ENCODE data around the gene NFU1. TPM values are rescaled to one million over a fixed set of nuclear protein-coding genes. Genes with fewer than 3 reads are reported as not detected.
A peak's percentile ranks its signal among the peaks of the same experiment; 100 is the strongest.
"Not testable (repeated sequence)": the region's sequence is repeated elsewhere in the genome, so short reads cannot be mapped to it uniquely, and the experiment has no call there.

NFU1 gene
- total RNA-seq, 2 donors from 2014 or later, result 37.0 to 37.9 TPM

- no peaks in the 10 kb centered on the region for H3K9me3 Mint-ChIP-seq
- H3K27ac Mint-ChIP-seq, result no peak overlapping the region
- H3K36me3 Mint-ChIP-seq (ENCODE audit: low read depth), result peaks cover 80% of the 10 kb centered on the region
- TF ChIP-seq, protein P1, sequence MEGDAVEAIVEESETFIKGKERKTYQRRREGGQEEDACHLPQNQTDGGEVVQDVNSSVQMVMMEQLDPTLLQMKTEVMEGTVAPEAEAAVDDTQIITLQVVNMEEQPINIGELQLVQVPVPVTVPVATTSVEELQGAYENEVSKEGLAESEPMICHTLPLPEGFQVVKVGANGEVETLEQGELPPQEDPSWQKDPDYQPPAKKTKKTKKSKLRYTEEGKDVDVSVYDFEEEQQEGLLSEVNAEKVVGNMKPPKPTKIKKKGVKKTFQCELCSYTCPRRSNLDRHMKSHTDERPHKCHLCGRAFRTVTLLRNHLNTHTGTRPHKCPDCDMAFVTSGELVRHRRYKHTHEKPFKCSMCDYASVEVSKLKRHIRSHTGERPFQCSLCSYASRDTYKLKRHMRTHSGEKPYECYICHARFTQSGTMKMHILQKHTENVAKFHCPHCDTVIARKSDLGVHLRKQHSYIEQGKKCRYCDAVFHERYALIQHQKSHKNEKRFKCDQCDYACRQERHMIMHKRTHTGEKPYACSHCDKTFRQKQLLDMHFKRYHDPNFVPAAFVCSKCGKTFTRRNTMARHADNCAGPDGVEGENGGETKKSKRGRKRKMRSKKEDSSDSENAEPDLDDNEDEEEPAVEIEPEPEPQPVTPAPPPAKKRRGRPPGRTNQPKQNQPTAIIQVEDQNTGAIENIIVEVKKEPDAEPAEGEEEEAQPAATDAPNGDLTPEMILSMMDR (conservative IDR thresholded peaks at IDR 0.05), result no peak
- Histone ChIP-seq H3K4me3 (ENCODE audit: low read length) (no peak overlapping the region), H3K27ac (ENCODE audit: low read depth, low read length) (no peak overlapping the region), H3K36me3 (ENCODE audit: control insufficient read depth, insufficient read depth, low read length) (peaks cover 94% of the 10 kb centered on the region), H3K9ac (ENCODE audit: extremely low read depth, low read length, poor library complexity, severe bottlenecking) (no peak overlapping the region), H3K4me1 (ENCODE audit: control insufficient read depth, insufficient read depth, low read length) (no peaks in the 10 kb centered on the region), H3K9me3 (ENCODE audit: control insufficient read depth, low read length) (no peaks in the 10 kb centered on the region), H3K27me3 (ENCODE audit: control insufficient read depth, insufficient read depth, low read length, poor library complexity, severe bottlenecking) (no peaks in the 10 kb centered on the region)
- H3K4me3 Mint-ChIP-seq, result no peak overlapping the region
- DNase-seq, result peak; percentile 15
- no peaks in the 10 kb centered on the region for H3K27me3 Mint-ChIP-seq (ENCODE audit: insufficient read depth)
- peaks cover 7% of the 10 kb centered on the region for H3K4me1 Mint-ChIP-seq
- 83% methylated on average over 3 of the region's 3 CpGs; no CpG with 5 or more reads in 1 of the 2 experiments for WGBS, 2 experiments (ENCODE audit: insufficient coverage in 1 of 2, insufficient read length in 1 of 2)
Observed at GRCh38 chr2:69358914-69359313, 78.3 kb downstream of the NFU1 start.

DNA sequence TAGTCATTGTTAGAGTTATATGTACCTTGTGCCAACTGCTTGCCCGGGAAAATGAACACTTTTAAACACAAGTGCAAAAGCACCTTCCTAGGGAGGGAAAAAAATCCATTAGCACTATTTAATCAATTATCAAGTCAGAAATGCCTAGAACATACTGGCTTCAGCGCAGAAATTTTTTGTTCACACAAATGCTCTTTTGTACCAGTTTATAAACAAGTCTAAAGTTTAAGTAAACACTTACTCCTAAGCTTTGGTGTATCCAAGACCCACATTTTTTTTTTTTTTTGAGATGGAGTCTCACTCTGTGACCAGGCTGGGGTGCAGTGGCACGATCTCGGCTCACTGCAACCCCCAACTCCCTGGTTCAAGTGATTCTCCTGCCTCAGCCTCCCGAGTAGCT, 80.8 kb downstream of the NFU1 start:
- Mint-ChIP-seq H3K4me3 (no peak overlapping the region), H3K27ac (no peak overlapping the region), H3K9me3 (no peaks in the 10 kb centered on the region), H3K27me3 (ENCODE audit: insufficient read depth) (no peaks in the 10 kb centered on the region), H3K36me3 (ENCODE audit: low read depth) (peaks cover 77% of the 10 kb centered on the region), H3K4me1 (peaks cover 8% of the 10 kb centered on the region)
- Histone ChIP-seq H3K4me3 (ENCODE audit: low read length) (no peak overlapping the region), H3K27me3 (ENCODE audit: control insufficient read depth, insufficient read depth, low read length, poor library complexity, severe bottlenecking) (no peaks in the 10 kb centered on the region), H3K36me3 (ENCODE audit: control insufficient read depth, insufficient read depth, low read length) (peaks cover 81% of the 10 kb centered on the region), H3K4me1 (ENCODE audit: control insufficient read depth, insufficient read depth, low read length) (no peaks in the 10 kb centered on the region), H3K9ac (ENCODE audit: extremely low read depth, low read length, poor library complexity, severe bottlenecking) (no peak overlapping the region), H3K27ac (ENCODE audit: low read depth, low read length) (no peak overlapping the region), H3K9me3 (ENCODE audit: control insufficient read depth, low read length) (no peaks in the 10 kb centered on the region)
- TF ChIP-seq, protein P1 (conservative IDR thresholded peaks at IDR 0.05), result no peak
- DNase-seq, result no peak
- 96 to 100% methylated on average over 2 to 5 of the region's 5 CpGs for WGBS, 2 experiments (ENCODE audit: insufficient coverage in 1 of 2, insufficient read length in 1 of 2)

DNA sequence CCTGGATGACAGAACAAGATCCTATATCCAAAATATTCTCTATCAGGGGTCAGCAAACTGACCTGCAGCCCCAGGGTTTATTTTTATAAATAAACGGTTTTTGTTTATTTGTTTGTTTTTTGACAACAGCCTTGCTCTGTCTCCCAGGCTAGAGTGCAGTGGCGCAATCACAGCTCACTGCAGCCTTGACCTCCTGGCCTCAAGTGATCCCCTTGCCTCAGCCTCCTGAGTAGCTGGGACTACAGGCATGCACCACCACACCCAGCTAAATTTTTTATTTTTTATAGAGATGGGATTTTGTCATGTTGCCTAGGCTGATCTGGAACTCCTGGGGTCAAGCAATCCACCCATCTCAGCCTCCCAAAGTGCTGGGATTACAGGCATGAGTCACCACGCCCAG, 82.3 kb downstream of the NFU1 start:
- H3K27me3 Mint-ChIP-seq (ENCODE audit: insufficient read depth), result not testable (repeated sequence)
- H3K36me3 ChIP-seq (ENCODE audit: control insufficient read depth, insufficient read depth, low read length), result peaks cover 71% of the 10 kb centered on the region
- WGBS, 2 experiments (ENCODE audit: insufficient coverage in 1 of 2, insufficient read length in 1 of 2), result 90 to 91% methylated on average over 1 to 2 of the region's 3 CpGs

GRCh38 chr2:69353360-69353759, 83.9 kb downstream of the NFU1 start:
- DNase-seq, result no peak
- Mint-ChIP-seq H3K27me3 (ENCODE audit: insufficient read depth) (no peaks in the 10 kb centered on the region), H3K36me3 (ENCODE audit: low read depth) (peaks cover 65% of the 10 kb centered on the region), H3K4me3 (no peak overlapping the region), H3K9me3 (no peaks in the 10 kb centered on the region), H3K4me1 (peaks cover 26% of the 10 kb centered on the region), H3K27ac (no peak overlapping the region)
- Histone ChIP-seq H3K9ac (ENCODE audit: extremely low read depth, low read length, poor library complexity, severe bottlenecking) (no peak overlapping the region), H3K4me1 (ENCODE audit: control insufficient read depth, insufficient read depth, low read length) (peaks cover 5% of the 10 kb centered on the region), H3K27ac (ENCODE audit: low read depth, low read length) (no peak overlapping the region), H3K9me3 (ENCODE audit: control insufficient read depth, low read length) (no peaks in the 10 kb centered on the region), H3K27me3 (ENCODE audit: control insufficient read depth, insufficient read depth, low read length, poor library complexity, severe bottlenecking) (no peaks in the 10 kb centered on the region), H3K36me3 (ENCODE audit: control insufficient read depth, insufficient read depth, low read length) (peaks cover 58% of the 10 kb centered on the region), H3K4me3 (ENCODE audit: low read length) (no peak overlapping the region)
- TF ChIP-seq, protein P1 (conservative IDR thresholded peaks at IDR 0.05), result no peak
- WGBS, 2 experiments (ENCODE audit: insufficient coverage in 1 of 2, insufficient read length in 1 of 2), result 93 to 94% methylated on average over 2 to 5 of the region's 5 CpGs

More for the DNA sequence above, 82.3 kb downstream of the NFU1 start:
- not testable (repeated sequence) for H3K9me3 ChIP-seq (ENCODE audit: control insufficient read depth, low read length); H3K27me3 ChIP-seq (ENCODE audit: control insufficient read depth, insufficient read depth, low read length, poor library complexity, severe bottlenecking); H3K4me3 ChIP-seq (ENCODE audit: low read length); DNase-seq; H3K9ac ChIP-seq (ENCODE audit: extremely low read depth, low read length, poor library complexity, severe bottlenecking); H3K4me3 Mint-ChIP-seq; H3K9me3 Mint-ChIP-seq; H3K4me1 ChIP-seq (ENCODE audit: control insufficient read depth, insufficient read depth, low read length); H3K27ac ChIP-seq (ENCODE audit: low read depth, low read length)
- Mint-ChIP-seq H3K27ac (peak overlapping the region; percentile 52), H3K4me1 (peaks cover 10% of the 10 kb centered on the region), H3K36me3 (ENCODE audit: low read depth) (peaks cover 73% of the 10 kb centered on the region)

Measured in endodermal cell (in vitro differentiated cells).